ENCODE results near the gene DCP1A. TPM values are rescaled to one million over a fixed set of nuclear protein-coding genes. Genes with fewer than 3 reads are reported as not detected.

The DCP1A gene
- total RNA-seq, 1 experiment from 2014 or later: 22.7 TPM

GRCh38 chr3:53318522-53318921 lies 28.8 kb downstream of the DCP1A start:
- Histone ChIP-seq H3K9me3 (ENCODE audit: insufficient read depth, low read depth) (no peaks in the 10 kb centered on the region), H2AFZ (no peak overlapping the region), H3F3A (ENCODE audit: insufficient read depth, low read depth) (no peaks in the 10 kb centered on the region), H3K9me2 (ENCODE audit: insufficient read depth) (no peaks in the 10 kb centered on the region), H3K4me3 (no peak overlapping the region), H4K20me1 (ENCODE audit: insufficient read depth) (0 out of 2 replicates have a peak, but pooled peaks cover 2% of the 10 kb centered on the region), H3K79me2 (ENCODE audit: low read depth) (peaks cover 2% of the 10 kb centered on the region; the same call in 1 of the 2 replicates), H3K4me2 (no peak overlapping the region), H3K36me3 (ENCODE audit: low read depth) (peaks cover 10% of the 10 kb centered on the region), H3K27me3 (ENCODE audit: insufficient read depth, low read depth) (no peaks in the 10 kb centered on the region), H3K27ac (no peak overlapping the region), H3K4me1 (replicated peaks; ENCODE audit: insufficient read depth) (no peaks in the 10 kb centered on the region)
- CTCF ChIA-PET: no interaction called here
- TF ChIP-seq EZH2 (IDR thresholded peaks at IDR 0.05; ENCODE audit: low read depth): no peak
- TF ChIP-seq CTCF (conservative IDR thresholded peaks at IDR 0.05): no peak
- POLR2A ChIA-PET (ENCODE audit: unreplicated experiment): no interaction called here
- DNase-seq: no peak
- intact Hi-C loops (cut with micrococcal nuclease; ENCODE audit: unreplicated experiment): no loop called here
- BruUV-seq (replicated peaks): no TSS peak

GRCh38 chr3:53312832-53313231 lies 34.5 kb downstream of the DCP1A start:
- no peak for DNase-seq
- POLR2A ChIA-PET (ENCODE audit: unreplicated experiment): no interaction called here
- H3K27ac ChIP-seq: no peak overlapping the region
- intact Hi-C loops (cut with micrococcal nuclease; ENCODE audit: unreplicated experiment): no loop called here
- H3K4me3 ChIP-seq: no peak overlapping the region
- H3K9me3 ChIP-seq (ENCODE audit: insufficient read depth, low read depth): no peaks in the 10 kb centered on the region
- no peak overlapping the region for H3K4me2 ChIP-seq
- BruUV-seq (replicated peaks): no TSS peak
- CTCF ChIA-PET: no interaction called here
- H3K36me3 ChIP-seq (ENCODE audit: low read depth): no peaks in the 10 kb centered on the region
- no peaks in the 10 kb centered on the region for H3K4me1 ChIP-seq (replicated peaks; ENCODE audit: insufficient read depth)
- no peaks in the 10 kb centered on the region for H3K79me2 ChIP-seq (ENCODE audit: low read depth)
- no peaks in the 10 kb centered on the region for H3K9me2 ChIP-seq (ENCODE audit: insufficient read depth)
- no peak for TF ChIP-seq EZH2 (IDR thresholded peaks at IDR 0.05; ENCODE audit: low read depth)
- TF ChIP-seq CTCF (conservative IDR thresholded peaks at IDR 0.05): no peak
- H4K20me1 ChIP-seq (ENCODE audit: insufficient read depth): no peaks in the 10 kb centered on the region
- no peaks in the 10 kb centered on the region for H3F3A ChIP-seq (ENCODE audit: insufficient read depth, low read depth)
- H2AFZ ChIP-seq: no peak overlapping the region
- no peaks in the 10 kb centered on the region for H3K27me3 ChIP-seq (ENCODE audit: insufficient read depth, low read depth)

- H3K27ac ChIP-seq: no peak overlapping the region
- H3K79me2 ChIP-seq (ENCODE audit: low read depth): no peaks in the 10 kb centered on the region
- H3F3A ChIP-seq (ENCODE audit: insufficient read depth, low read depth): no peaks in the 10 kb centered on the region
- no peaks in the 10 kb centered on the region for H3K9me3 ChIP-seq (ENCODE audit: insufficient read depth, low read depth)
- DNase-seq: no peak
- H3K4me1 ChIP-seq (replicated peaks; ENCODE audit: insufficient read depth): no peaks in the 10 kb centered on the region
- H3K36me3 ChIP-seq (ENCODE audit: low read depth): no peaks in the 10 kb centered on the region
- intact Hi-C loops (cut with micrococcal nuclease; ENCODE audit: unreplicated experiment): no loop called here
- ChIA-PET CTCF (no interaction called here), POLR2A (ENCODE audit: unreplicated experiment) (interaction anchor here (0.7 kb wide), 1 partner anchor 25 kb away, joined by 14 read pairs; no protein-coding TSS in a partner anchor)
- no peak overlapping the region for H3K4me3 ChIP-seq
- no peak overlapping the region for H3K4me2 ChIP-seq
- H4K20me1 ChIP-seq (ENCODE audit: insufficient read depth): no peaks in the 10 kb centered on the region
- H3K27me3 ChIP-seq (ENCODE audit: insufficient read depth, low read depth): no peaks in the 10 kb centered on the region
- no peaks in the 10 kb centered on the region for H3K9me2 ChIP-seq (ENCODE audit: insufficient read depth)
- no peak for TF ChIP-seq EZH2 (IDR thresholded peaks at IDR 0.05; ENCODE audit: low read depth)
- no peak for TF ChIP-seq CTCF (conservative IDR thresholded peaks at IDR 0.05)
- no peak overlapping the region for H2AFZ ChIP-seq
- no TSS peak for BruUV-seq (replicated peaks)
These were observed 35.5 kb downstream of the DCP1A start for GRCh38 chr3:53311882-53312281.

Measured in PC-9 (cell line).